ENCODE results near the gene CDH4.

The CDH4 gene

DNA sequence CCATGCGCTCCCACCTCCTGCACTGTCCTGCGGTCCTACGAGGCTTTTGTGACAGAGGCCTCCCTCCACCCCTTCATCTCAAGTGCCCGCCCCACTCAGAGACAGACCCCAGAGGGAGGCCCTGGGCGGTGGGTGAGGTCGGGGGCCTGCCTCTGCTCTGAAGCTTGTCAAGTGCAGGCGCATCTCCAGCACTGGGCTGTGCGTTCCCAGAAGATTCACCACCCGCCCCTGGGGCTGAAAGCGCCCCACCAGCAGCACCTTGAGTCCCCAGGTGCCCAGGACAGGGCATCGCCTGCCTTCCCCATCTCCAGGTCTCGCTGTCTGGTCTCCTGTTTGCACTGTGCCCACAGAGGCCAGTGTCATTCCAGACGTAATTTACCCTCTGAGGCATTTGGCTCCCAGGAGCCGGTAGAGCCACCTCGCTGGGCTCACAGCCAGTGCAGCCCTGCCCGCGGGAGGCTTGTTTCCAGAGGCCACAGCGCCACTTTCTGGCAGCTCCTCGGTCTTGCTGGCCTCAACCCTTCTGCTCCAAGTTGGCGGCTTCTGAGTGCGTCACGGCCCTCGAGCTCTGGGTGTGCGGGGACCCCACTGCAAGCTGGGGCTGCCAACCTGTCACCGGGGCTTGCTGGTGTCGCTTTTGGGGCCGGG is 622.5 kb downstream of the CDH4 start:
- TF ChIP-seq, protein P1, sequence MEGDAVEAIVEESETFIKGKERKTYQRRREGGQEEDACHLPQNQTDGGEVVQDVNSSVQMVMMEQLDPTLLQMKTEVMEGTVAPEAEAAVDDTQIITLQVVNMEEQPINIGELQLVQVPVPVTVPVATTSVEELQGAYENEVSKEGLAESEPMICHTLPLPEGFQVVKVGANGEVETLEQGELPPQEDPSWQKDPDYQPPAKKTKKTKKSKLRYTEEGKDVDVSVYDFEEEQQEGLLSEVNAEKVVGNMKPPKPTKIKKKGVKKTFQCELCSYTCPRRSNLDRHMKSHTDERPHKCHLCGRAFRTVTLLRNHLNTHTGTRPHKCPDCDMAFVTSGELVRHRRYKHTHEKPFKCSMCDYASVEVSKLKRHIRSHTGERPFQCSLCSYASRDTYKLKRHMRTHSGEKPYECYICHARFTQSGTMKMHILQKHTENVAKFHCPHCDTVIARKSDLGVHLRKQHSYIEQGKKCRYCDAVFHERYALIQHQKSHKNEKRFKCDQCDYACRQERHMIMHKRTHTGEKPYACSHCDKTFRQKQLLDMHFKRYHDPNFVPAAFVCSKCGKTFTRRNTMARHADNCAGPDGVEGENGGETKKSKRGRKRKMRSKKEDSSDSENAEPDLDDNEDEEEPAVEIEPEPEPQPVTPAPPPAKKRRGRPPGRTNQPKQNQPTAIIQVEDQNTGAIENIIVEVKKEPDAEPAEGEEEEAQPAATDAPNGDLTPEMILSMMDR (IDR thresholded peaks at IDR 0.05; ENCODE audit: control insufficient read depth, extremely low read depth, insufficient read depth) = peak; percentile 72
- DNase-seq (ENCODE audit: low read depth) = peak; percentile 67
- H3K4me3 ChIP-seq (ENCODE audit: low read depth, low read length) = no peak overlapping the region

DNA sequence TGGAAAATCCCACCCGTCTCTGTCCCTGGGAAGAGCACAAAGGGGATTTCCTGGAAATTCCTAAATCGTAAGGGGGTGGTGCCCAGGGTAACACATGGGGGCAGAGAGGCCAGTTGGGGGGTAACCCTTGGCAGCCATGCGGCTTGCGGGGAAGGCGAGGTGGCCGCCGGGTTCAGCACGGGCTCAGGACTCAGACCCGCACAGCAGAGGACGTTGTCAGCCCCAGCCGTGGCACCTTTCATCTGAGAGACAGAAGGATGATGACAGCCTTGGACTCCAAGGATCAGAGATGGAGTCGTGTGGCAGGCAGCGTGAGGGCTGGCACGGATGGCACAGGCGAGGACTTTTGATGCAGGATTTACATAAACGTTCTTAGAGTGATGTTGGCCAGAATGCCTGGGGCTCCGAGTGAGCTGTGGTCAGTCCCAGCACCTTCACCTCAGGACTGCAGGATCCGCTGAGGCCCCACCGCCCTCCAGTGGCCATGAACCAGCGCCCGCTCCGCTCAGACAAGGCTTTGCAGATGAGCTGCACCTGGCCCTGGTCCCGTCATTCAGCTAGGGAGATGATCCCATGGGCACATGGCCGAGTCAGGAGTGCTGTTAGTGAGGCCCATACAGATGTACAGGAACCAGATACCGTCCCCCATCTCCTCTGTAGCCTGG is 623.3 kb downstream of the CDH4 start:
- TF ChIP-seq, protein P1 (IDR thresholded peaks at IDR 0.05; ENCODE audit: control insufficient read depth, extremely low read depth, insufficient read depth) = no peak
- no peak overlapping the region for H3K4me3 ChIP-seq (ENCODE audit: low read depth, low read length)
- DNase-seq (ENCODE audit: low read depth) = no peak

DNA sequence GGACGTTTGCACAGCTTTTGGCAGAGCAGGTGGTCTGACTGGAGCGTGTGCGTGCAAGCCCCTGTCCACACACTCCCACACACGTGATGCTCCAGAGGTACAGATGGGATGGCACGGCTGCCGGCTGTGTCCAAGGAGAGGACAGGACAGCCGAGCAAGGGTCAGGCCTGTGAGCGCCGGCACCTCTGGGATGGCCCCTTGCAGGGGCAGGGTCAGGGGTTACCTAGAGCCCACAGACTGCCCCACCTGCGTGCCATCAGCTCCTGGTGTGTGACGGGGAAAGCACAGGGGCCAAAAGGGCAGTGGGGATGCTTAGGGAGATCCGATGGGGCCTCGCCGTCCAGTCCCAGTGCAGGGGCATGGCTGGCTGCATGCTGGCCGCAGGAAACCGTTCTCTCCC is 623.9 kb downstream of the CDH4 start:
- DNase-seq (ENCODE audit: low read depth) = no peak
- TF ChIP-seq, protein P1 (IDR thresholded peaks at IDR 0.05; ENCODE audit: control insufficient read depth, extremely low read depth, insufficient read depth) = no peak
- no peak overlapping the region for H3K4me3 ChIP-seq (ENCODE audit: low read depth, low read length)

GRCh38 chr20:61876952-61877728 is 625.1 kb downstream of the CDH4 start:
- no peak for DNase-seq (ENCODE audit: low read depth)
- TF ChIP-seq, protein P1 (IDR thresholded peaks at IDR 0.05; ENCODE audit: control insufficient read depth, extremely low read depth, insufficient read depth) = no peak
- H3K4me3 ChIP-seq (ENCODE audit: low read depth, low read length) = no peak overlapping the region

DNA sequence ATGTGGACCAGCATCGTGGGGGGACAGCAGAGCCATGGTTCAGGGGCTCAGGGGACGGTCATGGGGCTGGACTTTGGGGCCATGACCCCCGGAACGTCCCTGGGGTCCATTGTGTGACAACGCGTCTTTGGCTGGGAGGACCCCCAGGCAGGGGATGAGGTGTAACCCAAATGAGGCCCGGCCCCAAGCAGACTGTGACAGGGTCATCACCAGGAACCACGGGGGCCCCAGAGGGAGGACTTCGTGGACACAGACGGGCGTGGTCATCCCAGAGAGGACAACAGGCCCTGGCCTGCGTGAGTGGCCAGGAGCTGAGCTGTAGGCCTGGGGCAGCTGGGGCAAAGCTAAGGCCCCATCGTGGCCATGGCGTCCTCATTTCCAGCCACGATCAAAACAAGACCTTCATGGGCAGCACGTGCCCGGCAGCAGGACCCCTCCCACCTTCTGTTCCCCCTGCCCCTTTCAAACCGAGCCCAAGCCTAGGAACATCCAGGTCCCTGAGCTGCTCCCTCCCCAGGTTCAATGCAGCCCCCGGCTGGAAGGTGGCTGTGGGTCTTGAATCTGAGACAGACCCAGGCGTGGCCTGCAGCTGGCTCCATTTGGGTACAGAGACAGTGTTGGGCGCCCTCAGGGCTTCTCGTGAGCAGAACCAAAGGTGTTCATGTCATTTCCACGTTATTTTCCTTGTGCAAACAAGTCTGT is 625.9 kb downstream of the CDH4 start:
- TF ChIP-seq, protein P1 (IDR thresholded peaks at IDR 0.05; ENCODE audit: control insufficient read depth, extremely low read depth, insufficient read depth) = no peak
- no peak overlapping the region for H3K4me3 ChIP-seq (ENCODE audit: low read depth, low read length)
- no peak for DNase-seq (ENCODE audit: low read depth)

DNA sequence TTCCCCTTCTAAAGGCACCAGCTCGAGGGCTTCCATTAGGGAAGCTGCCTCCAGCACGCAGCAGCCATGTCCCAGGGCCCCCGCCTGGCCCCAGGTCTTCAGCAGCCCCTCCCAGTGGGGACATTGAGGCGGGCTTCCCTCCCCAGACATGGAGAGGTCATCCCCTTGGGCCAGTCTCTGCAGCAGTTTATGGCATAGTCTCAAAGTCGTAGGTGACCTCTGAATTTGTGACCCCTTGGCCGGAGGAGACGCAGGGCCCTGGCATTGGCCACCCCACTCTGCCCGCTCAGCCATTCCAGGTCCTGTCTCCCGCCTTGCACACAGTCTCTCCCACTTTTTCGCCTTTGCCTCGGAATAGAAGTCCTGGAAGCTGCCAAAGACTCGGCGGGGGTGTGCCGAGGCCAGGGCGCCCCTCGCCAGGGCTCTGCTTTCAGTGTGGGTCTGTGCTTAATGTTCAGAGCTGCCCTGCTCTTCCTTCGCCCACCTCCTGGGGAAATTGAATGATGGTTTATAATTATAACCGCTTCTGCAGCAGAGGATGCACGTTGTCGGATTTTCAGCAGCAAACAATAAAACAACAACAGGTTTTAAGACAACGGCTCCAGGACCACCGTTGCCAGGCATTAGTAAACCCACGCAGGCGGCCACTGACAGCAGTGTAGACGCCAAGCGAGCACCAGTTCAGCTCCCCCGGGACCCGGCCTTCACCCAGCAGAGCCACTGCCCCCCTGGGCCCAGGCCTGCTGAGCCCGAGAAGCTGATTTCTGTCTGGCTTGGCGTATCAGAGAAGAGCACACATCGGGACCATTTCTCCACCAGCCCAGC is 626.6 kb downstream of the CDH4 start:
- no peak for DNase-seq (ENCODE audit: low read depth)
- TF ChIP-seq, protein P1 (IDR thresholded peaks at IDR 0.05; ENCODE audit: control insufficient read depth, extremely low read depth, insufficient read depth) = no peak
- H3K4me3 ChIP-seq (ENCODE audit: low read depth, low read length) = no peak overlapping the region

All from LNCaP clone FGC (cell line).